NCI-H2171 (cell line): ENCODE results near the gene FCN3.

ENCODE experiments used
- DNase-seq: peaks from one replicate; lab custom pipeline; 2025; lab: John Stamatoyannopoulos, UW

Gene FCN3

DNA sequence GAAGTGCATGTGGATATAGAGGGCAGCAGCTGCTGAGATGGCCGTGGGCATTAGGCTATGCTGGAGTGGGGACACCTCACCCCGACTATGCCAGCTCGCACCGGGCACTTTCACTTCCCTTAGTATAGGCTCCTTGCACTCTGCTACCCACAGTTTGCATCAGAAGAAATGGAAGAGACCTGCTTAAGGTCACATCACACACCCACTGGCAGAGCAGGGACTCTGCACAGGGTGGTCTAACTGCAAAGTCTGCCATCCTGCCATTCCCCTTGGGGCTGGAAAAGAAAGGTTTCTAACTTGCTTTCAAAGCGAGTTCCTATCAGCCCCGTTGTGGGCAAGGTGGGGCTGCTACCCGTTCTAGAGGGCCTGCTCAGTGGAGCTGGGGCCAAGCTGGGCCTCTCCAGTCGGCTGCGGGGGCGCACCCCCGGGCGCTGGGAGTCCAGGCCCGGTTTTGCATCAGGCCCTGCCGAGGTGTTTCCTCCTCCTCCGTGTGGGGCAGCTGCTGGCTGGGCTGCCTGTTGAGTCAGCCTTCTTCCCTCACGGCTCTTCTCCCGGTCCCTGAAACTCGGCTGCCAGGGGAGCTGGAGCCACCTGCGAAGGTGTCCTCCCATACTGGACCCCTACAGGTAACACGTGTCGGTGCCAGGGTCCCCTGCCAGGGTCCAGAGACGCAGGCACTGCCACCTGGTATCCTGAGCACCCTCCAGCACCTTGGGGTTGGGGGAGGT, 32.9 kb downstream of the FCN3 start, which contains the start of gene SYTL1:
Gene SYTL1 (plus strand): TSS at position 498 of the 728 bp plus-strand sequence. CDS start 3,313 bp downstream, outside the sequence.
- DNase-seq = peak; percentile 70

DNA sequence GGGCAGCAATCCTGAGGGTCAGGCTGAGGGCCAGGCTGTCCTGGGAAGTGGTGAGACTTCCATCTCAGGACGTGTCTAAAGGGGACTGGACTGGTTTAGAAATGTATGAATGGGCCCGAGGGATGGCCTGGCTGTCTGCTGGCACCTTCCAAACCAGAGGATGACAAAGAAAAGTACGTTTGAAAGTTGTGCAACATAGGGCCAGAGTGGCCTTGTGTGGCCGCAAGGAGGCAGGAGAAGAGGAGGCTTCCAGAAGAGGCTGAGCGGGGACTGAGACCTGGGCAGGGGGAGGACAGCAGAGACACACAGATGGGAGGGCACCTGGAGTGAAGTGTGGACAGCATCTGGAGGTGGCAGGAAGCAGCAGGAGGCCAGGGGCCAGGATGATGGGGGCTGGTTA, 35.4 kb downstream of the FCN3 start:
- DNase-seq = no peak

DNA sequence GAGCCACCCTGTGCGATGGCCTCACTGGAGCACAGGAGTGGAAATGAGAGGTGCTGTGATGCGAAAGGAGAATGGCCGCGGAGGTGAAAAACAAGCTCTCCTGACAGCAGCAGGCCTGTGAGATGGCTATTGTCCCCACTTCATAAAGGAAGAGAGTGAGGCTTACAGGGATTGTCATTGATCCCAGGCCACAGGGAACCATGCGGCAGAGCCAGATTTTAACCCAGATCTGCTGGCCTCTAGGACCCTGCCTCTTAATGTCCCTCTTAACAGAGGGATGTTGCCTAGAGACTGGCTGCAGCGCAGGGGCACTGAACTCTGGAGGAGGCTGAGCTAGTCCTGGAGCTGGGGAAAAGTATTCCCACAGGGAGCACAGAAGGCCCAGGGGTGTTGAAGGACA, 35.9 kb downstream of the FCN3 start:
- no peak for DNase-seq

DNA sequence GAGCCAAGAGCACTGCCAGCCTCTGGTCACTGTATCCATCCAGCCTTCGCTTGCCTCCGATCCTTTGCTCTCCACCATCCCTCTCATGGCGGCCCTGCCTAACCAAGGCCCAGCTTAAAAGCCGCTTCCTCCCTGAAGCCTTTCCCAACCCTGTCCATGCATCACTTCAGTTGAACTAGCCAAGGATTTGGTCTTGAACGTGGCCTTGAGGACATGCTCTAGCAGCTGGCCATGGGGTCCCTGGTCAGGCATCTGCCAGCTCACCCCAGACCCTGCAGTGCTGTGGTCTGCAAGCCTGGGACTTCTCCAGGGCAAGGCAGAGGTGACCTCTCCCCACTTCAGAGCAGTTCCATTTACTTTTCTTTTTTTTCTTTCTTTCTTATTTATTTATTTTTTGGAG, 37.9 kb downstream of the FCN3 start:
- DNase-seq = no peak

DNA sequence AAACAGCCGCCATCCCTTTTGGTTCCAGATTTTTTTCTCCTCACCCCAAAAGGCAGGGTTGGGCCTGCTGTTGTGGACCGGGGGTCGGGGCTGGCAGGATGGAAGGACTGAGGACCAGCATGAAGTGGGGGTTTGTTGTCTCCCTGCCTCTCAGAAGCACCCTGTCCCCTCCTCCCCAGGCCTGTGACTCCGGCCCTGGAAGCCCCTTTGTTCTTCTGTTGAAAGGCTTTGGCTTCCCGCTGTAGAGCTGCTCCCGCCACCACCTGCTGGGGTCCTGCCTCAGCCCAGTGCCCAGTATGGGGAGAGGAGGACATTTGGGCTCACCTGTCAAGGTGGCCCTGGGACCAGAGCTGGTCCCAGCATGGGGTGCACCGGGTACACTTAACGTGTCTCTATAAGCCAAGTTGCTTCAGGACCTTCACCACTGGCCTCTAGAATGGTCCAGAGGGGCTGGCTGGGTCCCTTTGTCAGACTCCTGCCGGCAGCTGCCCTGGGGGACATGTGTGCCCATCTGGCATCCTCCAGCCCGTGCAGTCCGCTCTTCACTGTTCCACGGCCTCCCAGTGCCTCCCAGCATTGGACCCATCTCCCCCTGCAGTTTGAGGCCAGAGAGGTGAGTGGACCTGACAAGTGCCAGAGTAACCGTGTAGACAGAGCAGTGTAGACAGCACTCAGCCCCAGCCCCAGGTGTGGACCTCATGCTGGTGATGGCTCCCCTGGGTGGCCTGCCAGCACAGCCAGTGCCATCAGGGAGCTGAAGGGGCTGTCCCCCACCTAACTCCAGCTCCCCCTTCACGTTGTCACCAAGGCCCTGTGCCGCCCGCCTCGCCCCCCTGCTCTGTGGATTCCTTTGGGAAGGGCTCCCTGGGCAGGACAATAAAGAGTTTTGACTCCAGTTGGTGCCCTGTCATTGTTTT, 38.9 kb downstream of the FCN3 start:
- DNase-seq = no peak

DNA sequence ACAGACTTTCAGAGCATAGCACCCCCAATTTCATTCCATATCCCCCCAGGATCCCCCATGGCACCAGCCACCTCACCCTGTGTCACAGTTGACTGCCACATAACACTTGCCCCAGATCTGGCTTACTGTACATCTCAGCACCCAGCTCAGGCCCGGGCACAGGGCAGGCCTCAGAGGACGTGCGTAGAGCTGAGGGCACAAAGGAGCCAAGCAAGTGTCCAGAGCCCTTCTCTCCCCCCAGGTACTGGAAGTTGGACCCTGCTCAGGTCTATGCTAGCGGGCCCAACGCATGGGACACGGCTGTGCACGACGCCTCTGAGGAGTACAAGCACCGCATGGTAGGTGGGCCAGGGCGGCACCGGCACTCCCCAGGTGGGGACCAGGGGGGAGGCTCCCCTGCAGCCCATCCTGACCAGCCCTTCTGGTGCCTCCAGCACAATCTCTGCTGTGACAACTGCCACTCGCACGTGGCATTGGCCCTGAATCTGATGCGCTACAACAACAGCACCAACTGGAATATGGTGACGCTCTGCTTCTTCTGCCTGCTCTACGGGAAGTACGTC, 40.8 kb downstream of the FCN3 start:
- DNase-seq = no peak

DNA sequence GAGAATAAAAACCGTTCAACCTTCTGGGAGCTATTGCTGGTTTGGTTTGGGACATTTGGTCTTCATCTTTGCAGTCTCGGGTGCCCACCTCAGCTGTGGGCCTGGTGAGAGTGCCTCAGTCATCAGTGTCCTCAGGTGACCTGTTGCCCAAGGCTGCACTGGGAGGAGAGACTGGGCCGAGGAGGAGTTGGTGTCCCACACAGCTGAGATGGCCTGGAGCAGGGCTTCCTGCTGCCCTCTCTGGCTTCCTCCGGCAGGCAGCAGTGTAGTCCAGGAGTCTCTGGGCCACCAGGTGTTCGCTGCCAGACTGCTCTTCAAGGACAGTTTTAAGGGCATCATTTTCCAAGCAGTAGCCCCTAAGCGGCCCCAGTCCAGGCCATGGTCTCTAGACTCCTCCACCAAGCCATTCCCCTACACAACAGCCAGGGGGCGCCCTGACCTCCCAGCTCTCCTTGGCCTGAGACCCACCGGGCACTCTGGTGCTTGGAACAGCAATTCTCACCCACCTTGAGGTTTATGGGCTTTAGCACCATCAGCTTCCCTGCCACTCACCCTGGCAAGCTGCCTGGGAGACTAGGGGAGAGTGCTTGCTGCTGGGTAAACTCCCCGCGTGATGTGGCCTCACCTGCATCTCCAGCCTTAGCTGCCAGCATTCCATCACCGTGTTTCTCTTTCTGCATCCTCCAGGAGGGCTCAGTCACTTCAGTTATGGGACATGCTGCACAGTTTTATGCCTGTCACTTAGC, 41.9 kb downstream of the FCN3 start:
- no peak for DNase-seq

DNA sequence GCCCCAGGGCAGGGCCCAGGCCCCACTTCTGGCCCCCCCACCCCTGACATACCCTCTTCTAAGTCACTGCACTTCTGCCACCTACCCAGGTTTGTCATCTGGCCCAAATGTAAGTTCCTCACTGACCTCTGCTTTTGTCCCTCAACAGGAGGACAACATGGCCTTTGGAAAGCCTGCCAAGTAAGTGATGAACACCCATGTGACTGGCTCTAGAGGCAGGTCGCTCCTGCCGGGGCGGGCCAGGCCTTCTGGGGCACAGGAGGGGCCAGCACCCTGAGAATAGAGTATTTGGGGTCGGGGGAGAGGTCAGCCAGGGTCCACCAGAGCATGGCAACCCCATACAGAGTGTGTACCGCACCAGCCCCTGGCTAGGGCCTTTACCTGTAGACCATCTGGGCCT, 42.7 kb downstream of the FCN3 start:
- no peak for DNase-seq

DNA sequence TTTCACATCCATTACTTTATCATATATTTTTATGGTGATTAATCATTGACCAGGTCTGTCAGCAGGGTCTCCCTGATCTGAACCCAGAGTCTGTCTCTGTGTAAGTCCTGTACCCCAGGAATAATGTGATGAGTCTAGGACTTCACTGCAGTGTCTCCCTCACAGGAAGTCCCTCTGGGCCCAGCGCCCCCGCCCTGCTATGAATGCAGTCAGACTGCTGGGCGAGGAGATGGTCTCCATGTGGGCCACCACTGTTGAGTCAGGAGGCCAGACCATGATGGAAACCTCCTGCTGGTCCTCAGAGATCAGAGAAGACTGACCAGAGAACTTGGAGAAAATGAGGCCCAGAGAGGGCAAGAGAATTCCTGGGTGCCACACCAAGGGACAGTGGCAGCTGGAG, 43.2 kb downstream of the FCN3 start:
- DNase-seq = no peak

DNA sequence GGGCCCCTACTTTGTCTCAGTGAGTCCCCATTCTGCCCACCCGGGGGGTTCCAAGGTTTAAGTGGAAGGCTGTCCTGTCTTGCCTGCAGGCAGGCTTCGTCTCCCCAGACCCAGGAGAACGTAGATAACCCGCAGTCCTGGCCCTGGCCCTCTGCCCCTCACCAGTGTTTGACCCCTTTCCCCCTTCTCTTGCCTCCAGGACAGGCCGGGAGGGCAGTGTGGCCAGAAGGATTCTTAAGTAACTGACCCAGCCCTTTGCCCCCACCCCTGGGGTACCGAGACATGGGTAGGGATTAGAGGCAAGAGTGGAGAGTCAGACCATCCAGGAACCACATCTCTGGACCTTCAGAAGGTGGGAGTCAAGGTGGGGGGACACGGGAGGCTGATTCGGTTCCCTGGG, 43.8 kb downstream of the FCN3 start:
- DNase-seq = no peak

DNA sequence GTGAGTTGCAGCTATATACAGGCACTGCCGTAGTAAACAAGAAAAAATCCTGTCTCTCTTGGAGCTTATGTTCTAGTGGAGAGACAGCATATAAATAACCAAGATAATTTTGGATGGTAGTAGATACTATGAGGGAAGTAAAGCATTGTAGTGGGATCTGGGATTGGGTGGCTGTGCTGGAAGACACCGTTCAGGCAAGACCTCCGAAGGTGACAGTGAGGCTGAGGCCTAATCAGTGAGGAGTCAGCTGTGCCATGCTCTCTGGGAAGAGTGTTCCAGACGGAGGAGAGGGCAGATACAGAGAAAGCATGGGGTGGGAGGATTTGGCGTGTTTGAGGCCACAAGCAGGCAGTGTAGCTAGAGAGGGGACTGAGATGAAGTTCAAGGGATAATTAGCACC, 46.7 kb downstream of the FCN3 start:
- no peak for DNase-seq

DNA sequence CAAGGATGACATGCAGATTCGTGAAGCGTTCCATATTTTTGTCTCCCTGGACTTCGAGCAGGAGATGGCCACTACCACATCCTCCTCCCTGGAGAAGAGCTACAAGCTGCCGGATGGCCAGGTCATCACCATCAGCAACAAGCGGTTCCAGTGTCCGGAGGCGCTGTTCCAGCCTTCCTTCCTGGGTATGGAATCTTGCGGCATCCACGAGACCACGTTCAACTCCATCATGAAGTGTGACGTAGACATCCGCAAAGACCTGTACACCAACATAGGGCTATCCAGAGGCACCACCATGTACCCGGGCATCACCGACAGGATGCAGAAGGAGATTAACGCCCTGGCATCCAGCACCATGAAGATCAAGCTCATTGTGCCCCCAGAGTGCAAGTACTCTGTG, 49.3 kb downstream of the FCN3 start:
- no peak for DNase-seq

DNA sequence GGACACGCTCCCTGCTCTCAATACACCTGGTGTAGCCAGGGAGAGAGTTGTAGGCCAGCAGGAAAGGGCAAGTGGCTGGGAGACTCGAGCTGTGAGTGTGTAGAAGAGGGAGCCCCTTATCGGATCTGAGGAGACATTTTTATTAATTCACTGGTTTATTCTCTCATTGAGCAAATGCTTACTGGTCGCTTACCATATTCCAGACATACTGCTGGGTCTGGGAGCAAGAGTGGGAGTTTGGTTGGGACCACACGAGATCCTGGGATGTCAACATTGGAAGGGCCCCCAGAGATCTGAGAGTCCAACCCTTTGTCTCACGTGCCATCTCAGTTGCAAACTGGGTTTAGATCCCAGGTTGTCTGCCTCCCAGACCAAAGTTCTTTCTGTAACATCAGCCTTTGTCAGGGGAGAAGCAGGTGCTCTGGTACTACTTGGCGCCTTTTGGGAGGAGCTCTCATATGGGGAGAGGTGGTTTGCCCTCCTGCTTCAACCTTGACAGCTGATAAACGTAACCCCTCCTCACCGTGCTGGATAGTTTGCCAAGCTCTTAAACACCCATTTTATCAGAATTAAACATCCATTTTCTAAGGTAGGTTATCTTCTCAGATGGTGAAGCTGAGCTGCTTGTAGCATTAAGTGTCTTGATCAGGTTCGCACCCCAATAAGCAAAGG, 51.9 kb downstream of the FCN3 start:
- peak; percentile 12 for DNase-seq

DNA sequence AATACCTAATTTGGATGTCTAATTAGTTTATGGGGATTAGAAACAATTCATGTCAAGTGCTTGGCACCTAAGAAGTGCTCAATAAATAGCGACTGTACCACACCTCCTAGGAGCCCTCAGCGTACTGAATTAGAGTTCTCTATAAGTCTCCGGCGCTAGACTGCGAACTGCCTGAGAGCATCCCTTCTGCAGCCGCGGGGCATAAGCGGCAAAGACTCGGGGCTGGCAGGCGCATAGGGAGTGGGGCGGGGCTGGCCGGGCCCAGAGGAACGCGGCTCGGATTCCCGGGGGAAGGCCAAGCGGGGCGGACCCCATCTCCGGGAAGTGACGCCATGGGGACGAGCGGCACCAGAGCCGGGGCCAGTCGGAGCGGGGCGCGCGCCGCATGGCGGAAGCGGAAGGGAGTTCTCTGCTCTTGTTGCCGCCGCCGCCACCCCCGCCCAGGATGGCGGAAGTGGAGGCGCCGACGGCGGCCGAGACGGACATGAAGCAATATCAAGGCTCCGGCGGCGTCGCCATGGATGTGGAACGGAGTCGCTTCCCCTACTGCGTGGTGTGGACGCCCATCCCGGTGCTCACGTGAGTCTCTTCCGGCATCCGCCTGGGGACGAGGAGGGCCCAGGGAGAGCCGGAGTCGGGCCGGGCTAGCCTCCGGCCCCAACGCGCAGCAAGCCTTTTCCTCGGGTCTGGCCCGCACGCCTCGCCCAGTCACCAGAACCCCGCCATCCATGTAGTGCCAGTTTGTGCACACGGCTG, 52.6 kb downstream of the FCN3 start, which contains the start of gene TMEM222:
Gene TMEM222 (plus strand): TSS at position 351 of the 756 bp plus-strand sequence. CDS start 35 bp downstream, at position 386.
- peak; percentile 97 for DNase-seq
